ENCODE results near the gene ZSCAN21.

Gene ZSCAN21

DNA sequence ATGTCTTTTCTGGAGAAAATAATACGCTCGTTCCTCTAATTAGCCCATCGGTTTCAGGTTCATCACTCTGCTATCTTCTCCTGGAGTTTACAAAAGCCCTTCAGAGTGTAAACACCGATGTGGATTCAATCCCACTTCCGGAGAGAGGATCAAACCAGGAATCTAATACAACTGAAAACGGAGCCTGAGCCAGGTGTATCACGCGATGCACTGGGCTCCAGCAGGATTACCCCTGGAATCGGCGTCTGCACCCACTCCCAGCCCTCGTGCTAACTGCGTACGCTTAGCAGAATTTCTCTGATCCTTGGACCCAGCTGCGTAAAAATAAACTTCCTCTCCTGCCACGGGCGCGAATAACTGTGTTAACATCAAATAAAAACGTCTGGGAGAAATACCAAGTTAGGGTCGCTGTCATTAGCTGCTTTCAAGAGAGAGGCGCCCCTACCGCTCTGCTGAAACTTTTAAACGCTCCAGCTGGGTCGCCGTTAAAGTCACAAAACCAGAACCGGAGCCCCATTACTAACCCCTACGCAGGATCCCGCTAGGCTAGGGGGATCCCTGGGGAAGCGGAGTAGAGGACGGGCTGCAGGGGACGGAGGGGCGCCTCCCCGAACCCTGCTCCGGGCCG, 31.4 kb downstream of the ZSCAN21 start:
- Histone ChIP-seq H3K9ac (ENCODE audit: low read length) (peak overlapping the region; percentile 96), H3K4me1 (ENCODE audit: control insufficient read depth, low read depth, low read length) (peaks cover 9% of the 10 kb centered on the region), H3K9me3 (ENCODE audit: control insufficient read depth, low read depth, low read length) (no peaks in the 10 kb centered on the region), H3K27me3 (ENCODE audit: control insufficient read depth, insufficient read depth, low read length) (no peaks in the 10 kb centered on the region), H3K4me3 (ENCODE audit: low read length) (peak overlapping the region; percentile 80), H3K36me3 (ENCODE audit: control insufficient read depth, low read depth, low read length) (peaks cover 31% of the 10 kb centered on the region), H3K27ac (ENCODE audit: low read length) (peak overlapping the region; percentile 54)

DNA sequence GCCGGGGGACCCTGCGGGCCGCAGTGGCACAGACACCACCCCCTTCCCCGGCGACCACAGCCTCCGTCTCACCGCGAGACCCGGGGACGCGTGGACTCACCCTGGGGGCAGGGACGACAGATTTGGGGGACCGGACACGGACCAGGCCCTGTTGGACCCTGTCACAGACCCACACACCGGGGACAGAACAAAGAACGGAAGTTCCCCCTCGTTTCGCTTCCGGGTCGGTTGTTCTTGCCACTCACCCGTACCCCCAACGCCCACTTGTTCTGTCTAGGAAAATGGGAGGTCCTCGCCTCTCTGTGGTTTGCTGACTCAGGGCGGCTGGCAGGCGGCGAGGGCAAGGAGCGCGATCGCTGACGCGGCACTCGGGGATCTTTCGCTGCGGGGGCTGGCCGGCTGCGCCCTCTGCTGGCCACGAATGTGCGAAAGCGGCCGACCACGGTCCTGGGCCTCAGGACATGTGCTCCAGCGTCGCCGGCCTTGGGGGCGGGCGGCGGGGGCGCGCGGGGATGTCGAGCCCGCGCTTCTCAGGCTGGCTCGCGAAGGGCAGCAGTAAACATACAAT, 32.0 kb downstream of the ZSCAN21 start, which contains the start of gene ZNF3:
Gene ZNF3, minus strand, starts transcription at position 189 of the 568 bp plus-strand sequence. CDS start 4,366 bp downstream, outside the sequence.
- H3K27ac ChIP-seq (ENCODE audit: low read length): peak within 1 kb of the TSS; percentile 54
- peaks cover 25% of the 10 kb centered on the region for H3K36me3 ChIP-seq (ENCODE audit: control insufficient read depth, low read depth, low read length)

DNA sequence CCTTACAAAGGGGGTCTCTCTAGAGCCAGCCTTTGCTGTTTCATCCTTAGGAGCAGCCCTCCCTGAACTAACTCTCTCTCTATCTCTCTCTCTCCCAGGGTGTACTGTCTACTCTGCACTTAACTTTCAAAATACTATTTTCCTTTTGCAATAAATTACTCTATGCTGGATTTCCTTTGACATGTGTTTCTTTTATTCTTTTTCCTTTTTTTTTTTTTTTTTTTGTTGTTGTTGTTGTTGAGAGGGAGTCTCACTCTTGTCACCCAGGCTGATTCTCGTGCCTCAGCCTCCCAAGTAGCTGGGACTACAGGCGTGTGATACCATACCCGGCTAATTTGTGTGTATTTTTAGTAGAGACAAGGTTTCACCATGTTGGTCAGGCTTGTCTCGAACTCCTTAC, 33.4 kb downstream of the ZSCAN21 start:
- peaks cover 9% of the 10 kb centered on the region for H3K4me1 ChIP-seq (ENCODE audit: control insufficient read depth, low read depth, low read length)
- no peaks in the 10 kb centered on the region for H3K27me3 ChIP-seq (ENCODE audit: control insufficient read depth, insufficient read depth, low read length)
- peak overlapping the region; percentile 44 for H3K4me3 ChIP-seq (ENCODE audit: low read length)
- no peaks in the 10 kb centered on the region for H3K9me3 ChIP-seq (ENCODE audit: control insufficient read depth, low read depth, low read length)
- peak overlapping the region; percentile 61 for H3K9ac ChIP-seq (ENCODE audit: low read length)
- peaks cover 15% of the 10 kb centered on the region for H3K36me3 ChIP-seq (ENCODE audit: control insufficient read depth, low read depth, low read length)
- H3K27ac ChIP-seq (ENCODE audit: low read length): peak overlapping the region; percentile 87

More for the DNA sequence above, 32.0 kb downstream of the ZSCAN21 start, which contains the start of gene ZNF3:
- H3K4me3 ChIP-seq (ENCODE audit: low read length): peak within 1 kb of the TSS; percentile 80
- H3K4me1 ChIP-seq (ENCODE audit: control insufficient read depth, low read depth, low read length): peaks cover 9% of the 10 kb centered on the region
- H3K9ac ChIP-seq (ENCODE audit: low read length): peak within 1 kb of the TSS; percentile 96
- no peaks in the 10 kb centered on the region for H3K27me3 ChIP-seq (ENCODE audit: control insufficient read depth, insufficient read depth, low read length)
- no peaks in the 10 kb centered on the region for H3K9me3 ChIP-seq (ENCODE audit: control insufficient read depth, low read depth, low read length)

DNA sequence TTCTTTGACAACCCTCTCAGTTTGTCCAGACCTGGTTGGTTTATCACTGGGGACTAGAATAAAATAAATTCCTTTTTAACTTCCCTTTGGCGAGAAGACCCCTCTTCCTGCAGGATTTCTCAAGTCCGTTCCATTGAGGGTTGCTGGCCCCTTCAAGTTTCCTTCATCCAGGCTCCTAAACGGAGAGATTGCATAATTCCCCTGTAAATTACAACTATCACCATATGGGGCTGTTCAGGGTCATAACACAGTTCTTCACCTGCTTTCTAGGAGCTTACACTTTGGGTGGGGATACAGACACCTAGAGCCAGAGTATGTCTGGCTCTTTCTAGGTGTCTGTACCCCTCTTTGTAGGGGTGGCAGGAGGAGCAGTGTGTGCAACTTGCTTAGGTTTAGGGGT, 35.9 kb downstream of the ZSCAN21 start:
- no peak overlapping the region for H3K9ac ChIP-seq (ENCODE audit: low read length)
- no peak overlapping the region for H3K27ac ChIP-seq (ENCODE audit: low read length)
- peaks cover 9% of the 10 kb centered on the region for H3K4me1 ChIP-seq (ENCODE audit: control insufficient read depth, low read depth, low read length)

DNA sequence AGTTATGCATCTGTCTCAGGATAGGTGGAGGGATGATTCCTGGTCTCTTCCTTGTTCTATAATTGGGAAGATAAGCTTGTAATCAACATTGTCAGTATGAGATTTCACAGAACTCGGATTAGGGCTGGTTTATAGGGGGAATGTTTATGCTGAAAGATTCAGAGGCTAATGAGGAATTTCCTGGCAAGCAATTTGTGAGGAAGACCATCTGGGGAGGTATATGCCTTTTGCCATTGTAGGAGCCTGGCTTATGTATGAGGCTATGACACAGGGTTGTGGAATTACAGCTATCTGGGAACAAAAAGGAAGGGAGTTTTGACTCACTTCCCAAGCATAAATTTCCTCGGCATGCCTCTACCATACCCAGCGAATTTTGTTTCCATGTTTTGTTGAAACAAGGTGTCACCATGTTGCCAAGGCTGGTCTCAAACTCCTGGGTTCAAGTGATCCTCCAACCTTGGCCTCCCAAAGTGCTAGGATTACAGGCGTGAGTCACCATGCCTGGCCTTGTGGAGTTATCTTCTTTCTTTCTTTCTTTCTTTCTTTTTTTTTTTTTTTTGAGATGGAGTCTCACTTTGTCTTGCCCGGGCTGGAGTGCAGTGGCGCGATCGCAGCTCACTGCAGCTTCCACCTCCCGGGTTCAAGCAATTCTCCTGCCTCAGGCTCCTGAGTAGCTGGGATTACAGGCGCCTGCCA, 37.6 kb downstream of the ZSCAN21 start:
- Histone ChIP-seq H3K36me3 (ENCODE audit: control insufficient read depth, low read depth, low read length) (peaks cover 17% of the 10 kb centered on the region), H3K4me1 (ENCODE audit: control insufficient read depth, low read depth, low read length) (peaks cover 9% of the 10 kb centered on the region), H3K9ac (ENCODE audit: low read length) (no peak overlapping the region), H3K27me3 (ENCODE audit: control insufficient read depth, insufficient read depth, low read length) (no peaks in the 10 kb centered on the region), H3K9me3 (ENCODE audit: control insufficient read depth, low read depth, low read length) (no peaks in the 10 kb centered on the region), H3K27ac (ENCODE audit: low read length) (no peak overlapping the region), H3K4me3 (ENCODE audit: low read length) (no peak overlapping the region)

More for the DNA sequence above, 35.9 kb downstream of the ZSCAN21 start:
- H3K27me3 ChIP-seq (ENCODE audit: control insufficient read depth, insufficient read depth, low read length): no peaks in the 10 kb centered on the region
- peaks cover 3% of the 10 kb centered on the region for H3K36me3 ChIP-seq (ENCODE audit: control insufficient read depth, low read depth, low read length)
- no peak overlapping the region for H3K4me3 ChIP-seq (ENCODE audit: low read length)
- H3K9me3 ChIP-seq (ENCODE audit: control insufficient read depth, low read depth, low read length): no peaks in the 10 kb centered on the region

DNA sequence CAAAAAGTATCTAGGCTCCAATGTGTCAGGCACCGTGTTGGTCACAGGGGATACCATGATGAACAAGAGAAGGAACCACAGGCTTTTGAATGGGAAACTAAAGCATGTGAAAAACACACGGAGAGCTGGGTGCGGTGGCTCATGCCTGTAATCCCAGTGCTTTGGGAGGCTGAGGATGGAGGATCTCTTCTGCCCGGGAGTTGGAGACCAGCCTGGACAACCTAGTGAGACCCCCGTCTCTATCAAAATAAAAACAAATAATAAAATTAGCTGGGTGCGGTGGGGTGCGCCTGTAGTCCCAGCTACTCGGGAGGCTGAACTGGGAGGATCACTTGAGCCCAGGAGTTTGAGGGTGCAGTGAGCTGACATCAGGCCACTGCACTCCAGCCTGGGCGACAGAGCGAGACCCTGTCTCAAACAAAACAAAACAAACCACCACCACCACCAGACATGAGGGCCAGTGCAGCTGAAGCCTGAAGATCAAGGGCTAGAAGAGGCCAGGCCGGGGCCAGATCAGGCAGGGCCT, 38.6 kb downstream of the ZSCAN21 start:
- Histone ChIP-seq H3K27me3 (ENCODE audit: control insufficient read depth, insufficient read depth, low read length) (no peaks in the 10 kb centered on the region), H3K36me3 (ENCODE audit: control insufficient read depth, low read depth, low read length) (peaks cover 26% of the 10 kb centered on the region), H3K9ac (ENCODE audit: low read length) (peak overlapping the region; percentile 88), H3K9me3 (ENCODE audit: control insufficient read depth, low read depth, low read length) (no peaks in the 10 kb centered on the region), H3K4me3 (ENCODE audit: low read length) (peak overlapping the region; percentile 80), H3K4me1 (ENCODE audit: control insufficient read depth, low read depth, low read length) (peaks cover 4% of the 10 kb centered on the region), H3K27ac (ENCODE audit: low read length) (peak overlapping the region; percentile 62)

DNA sequence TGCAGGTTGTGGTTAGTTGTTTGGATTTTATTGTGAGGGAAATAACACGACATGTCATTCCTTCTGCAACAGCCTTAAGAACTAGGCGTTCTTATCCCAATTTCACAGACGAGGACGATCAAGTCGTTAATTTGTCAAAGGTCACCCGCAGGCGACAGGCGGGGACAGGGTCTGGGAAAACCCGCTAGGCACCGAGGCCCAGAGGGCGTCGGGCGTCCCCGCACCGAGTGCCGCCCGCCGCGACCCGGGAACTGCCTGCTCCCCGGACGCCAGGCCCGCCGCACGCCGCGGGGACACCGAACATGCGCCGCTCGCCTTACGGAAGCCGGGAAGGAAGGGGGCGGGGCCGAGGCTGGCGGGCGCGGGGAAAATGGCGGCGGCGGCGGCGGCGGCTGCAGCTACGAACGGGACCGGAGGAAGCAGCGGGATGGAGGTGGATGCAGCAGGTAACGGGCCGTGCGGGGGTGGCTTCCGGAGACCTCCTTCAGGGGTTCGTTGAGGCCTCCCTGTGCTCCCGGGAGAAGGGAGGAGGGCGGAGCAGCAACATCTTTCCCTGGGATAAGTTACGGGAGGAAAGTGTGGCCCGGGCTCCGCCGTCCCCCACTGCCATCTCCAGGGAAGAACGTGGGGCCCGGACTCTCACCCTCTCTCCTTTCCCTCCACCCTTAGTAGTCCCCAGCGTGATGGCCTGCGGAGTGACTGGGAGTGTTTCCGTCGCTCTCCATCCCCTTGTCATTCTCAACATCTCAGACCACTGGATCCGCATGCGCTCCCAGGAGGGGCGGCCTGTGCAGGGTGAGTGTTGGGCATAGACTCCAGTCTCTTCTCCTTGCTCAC, 39.3 kb downstream of the ZSCAN21 start, which contains the start of gene COPS6:
Gene COPS6, plus strand, starts transcription at position 349 of the 837 bp plus-strand sequence. Its CDS starts 22 bp downstream, at position 371.
- no peaks in the 10 kb centered on the region for H3K9me3 ChIP-seq (ENCODE audit: control insufficient read depth, low read depth, low read length)
- peak within 1 kb of the TSS; percentile 80 for H3K4me3 ChIP-seq (ENCODE audit: low read length)
- H3K27me3 ChIP-seq (ENCODE audit: control insufficient read depth, insufficient read depth, low read length): no peaks in the 10 kb centered on the region
- H3K4me1 ChIP-seq (ENCODE audit: control insufficient read depth, low read depth, low read length): no peaks in the 10 kb centered on the region
- H3K9ac ChIP-seq (ENCODE audit: low read length): peak within 1 kb of the TSS; percentile 88
- peaks cover 33% of the 10 kb centered on the region for H3K36me3 ChIP-seq (ENCODE audit: control insufficient read depth, low read depth, low read length)
- peak within 1 kb of the TSS; percentile 62 for H3K27ac ChIP-seq (ENCODE audit: low read length)

DNA sequence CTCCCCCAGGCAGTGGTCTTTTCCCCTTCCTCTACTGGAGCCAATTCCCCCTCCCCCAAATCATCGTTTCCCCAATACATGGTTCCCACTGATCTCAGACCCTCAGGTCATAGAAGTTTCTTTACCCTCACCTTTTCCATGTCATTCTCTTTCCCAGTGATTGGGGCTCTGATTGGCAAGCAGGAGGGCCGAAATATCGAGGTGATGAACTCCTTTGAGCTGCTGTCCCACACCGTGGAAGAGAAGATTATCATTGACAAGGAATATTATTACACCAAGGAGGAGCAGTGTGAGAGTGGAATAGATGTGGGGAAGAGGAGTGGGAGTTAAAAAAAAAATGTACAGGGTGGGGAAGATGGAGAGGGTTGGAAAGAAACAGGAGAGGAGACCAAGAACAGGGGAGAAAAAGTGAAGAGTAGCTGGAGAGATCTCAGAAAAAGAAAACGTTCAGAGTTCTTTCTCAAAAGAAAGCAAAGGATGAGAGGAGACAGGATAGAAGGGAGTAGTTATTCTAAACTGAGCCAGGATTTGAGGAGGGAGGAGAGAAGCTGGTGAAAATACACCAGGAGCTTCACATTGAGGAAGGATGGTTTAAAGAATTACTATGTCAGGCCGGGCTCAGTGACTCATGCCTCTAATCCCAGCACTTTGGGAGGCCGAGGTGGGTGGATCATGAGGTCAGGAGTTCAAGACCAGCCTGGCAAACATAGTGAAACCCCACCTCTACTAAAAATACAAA, 40.1 kb downstream of the ZSCAN21 start:
- Histone ChIP-seq H3K27me3 (ENCODE audit: control insufficient read depth, insufficient read depth, low read length) (no peaks in the 10 kb centered on the region), H3K9ac (ENCODE audit: low read length) (peak overlapping the region; percentile 88), H3K36me3 (ENCODE audit: control insufficient read depth, low read depth, low read length) (peaks cover 41% of the 10 kb centered on the region), H3K4me3 (ENCODE audit: low read length) (peak overlapping the region; percentile 80), H3K4me1 (ENCODE audit: control insufficient read depth, low read depth, low read length) (no peaks in the 10 kb centered on the region), H3K9me3 (ENCODE audit: control insufficient read depth, low read depth, low read length) (no peaks in the 10 kb centered on the region), H3K27ac (ENCODE audit: low read length) (no peak overlapping the region)

DNA sequence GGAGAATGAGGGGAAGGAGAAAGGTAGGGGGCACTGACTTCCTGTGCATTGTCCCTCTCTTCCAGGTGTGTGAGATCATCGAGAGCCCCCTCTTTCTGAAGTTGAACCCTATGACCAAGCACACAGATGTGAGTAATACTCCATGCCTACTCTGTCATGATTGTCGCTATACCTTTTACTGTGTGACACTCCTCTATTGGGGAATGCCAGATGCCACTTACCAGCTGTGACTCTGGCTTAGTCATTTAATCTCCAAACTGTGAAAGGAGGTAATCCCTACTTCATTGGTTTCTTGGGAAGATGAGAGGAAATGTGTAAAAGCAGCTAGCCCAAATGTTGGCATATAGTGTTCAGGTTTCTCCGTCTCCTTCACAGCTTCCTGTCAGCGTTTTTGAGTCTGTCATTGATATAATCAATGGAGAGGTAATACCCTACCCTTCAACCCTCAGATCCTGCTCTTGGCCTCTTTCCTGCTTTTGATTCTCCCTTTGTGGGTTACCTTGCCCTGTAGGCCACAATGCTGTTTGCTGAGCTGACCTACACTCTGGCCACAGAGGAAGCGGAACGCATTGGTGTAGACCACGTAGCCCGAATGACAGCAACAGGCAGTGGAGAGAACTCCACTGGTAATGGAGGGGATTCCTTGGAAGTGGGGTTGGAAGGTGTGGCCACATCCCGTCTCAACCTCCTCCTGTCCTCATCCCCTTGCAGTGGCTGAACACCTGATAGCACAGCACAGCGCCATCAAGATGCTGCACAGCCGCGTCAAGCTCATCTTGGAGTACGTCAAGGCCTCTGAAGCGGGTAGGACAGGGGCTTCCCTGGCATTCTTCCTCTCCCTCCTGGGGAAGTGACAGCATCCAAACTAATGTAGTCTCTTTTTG, 41.2 kb downstream of the ZSCAN21 start:
- no peaks in the 10 kb centered on the region for H3K9me3 ChIP-seq (ENCODE audit: control insufficient read depth, low read depth, low read length)
- no peaks in the 10 kb centered on the region for H3K4me1 ChIP-seq (ENCODE audit: control insufficient read depth, low read depth, low read length)
- H3K9ac ChIP-seq (ENCODE audit: low read length): no peak overlapping the region
- no peaks in the 10 kb centered on the region for H3K27me3 ChIP-seq (ENCODE audit: control insufficient read depth, insufficient read depth, low read length)
- H3K36me3 ChIP-seq (ENCODE audit: control insufficient read depth, low read depth, low read length): peaks cover 52% of the 10 kb centered on the region
- H3K4me3 ChIP-seq (ENCODE audit: low read length): no peak overlapping the region
- no peak overlapping the region for H3K27ac ChIP-seq (ENCODE audit: low read length)

All from iPS-18a (cell line).